Karpas-422 (cell line): ENCODE measurements around the gene ZNF563. TPM values are rescaled to one million over a fixed set of nuclear protein-coding genes. Genes with fewer than 3 reads are reported as not detected.
A peak's percentile ranks its signal among the peaks of the same experiment; 100 is the strongest.
"Not testable (repeated sequence)": the region's sequence is repeated elsewhere in the genome, so short reads cannot be mapped to it uniquely, and the experiment has no call there.

ENCODE experiments used
- DNase-seq: peaks from one replicate; pipeline ENCODE4 v3.0.0-alpha.2; 2015
- H2AFZ ChIP-seq: fragments of 200-600 bp; sonication (generic); 2 replicates; pipeline ENCODE4 v1.6.1; 2014; ENCODE audit warnings: antibody characterized with exemption, low read length, mixed read lengths
- H3K27ac ChIP-seq: fragments of 200-600 bp; sonication (generic); 2 replicates; pipeline ENCODE4 v1.5.1; 2014; ENCODE audit warnings: mild to moderate bottlenecking, low read length, moderate library complexity
- H3K27me3 ChIP-seq: fragments of 200-600 bp; sonication (generic); 2 replicates; pipeline ENCODE4 v1.6.1; 2014; ENCODE audit warnings: low read length, mixed read lengths
- H3K36me3 ChIP-seq: fragments of 200-600 bp; sonication (generic); 2 replicates; pipeline ENCODE4 v1.6.1; 2014; ENCODE audit warnings: low read length, mixed read lengths; ENCODE audit not compliant: insufficient read depth
- H3K4me1 ChIP-seq: fragments of 200-600 bp; sonication (generic); 2 replicates; pipeline ENCODE4 v1.6.1; 2014; ENCODE audit warnings: mild to moderate bottlenecking, low read length, mixed read lengths
- H3K4me2 ChIP-seq: fragments of 200-600 bp; sonication (generic); 2 replicates; pipeline ENCODE4 v1.6.1; 2014; ENCODE audit warnings: low read length, low read depth, mild to moderate bottlenecking; ENCODE audit not compliant: poor library complexity, severe bottlenecking
- H3K4me3 ChIP-seq: fragments of 200-600 bp; sonication (generic); 2 replicates; pipeline ENCODE4 v1.5.1; 2014; ENCODE audit warnings: mild to moderate bottlenecking, antibody characterized with exemption, low read length, mixed read lengths
- H3K79me2 ChIP-seq: fragments of 200-600 bp; sonication (generic); 2 replicates; pipeline ENCODE4 v1.6.1; 2014; ENCODE audit warnings: mild to moderate bottlenecking, low read length, mixed read lengths
- H3K9ac ChIP-seq: fragments of 200-600 bp; sonication (generic); 2 replicates; pipeline ENCODE4 v1.6.0; 2014; ENCODE audit warnings: low read length
- H3K9me2 ChIP-seq: fragments of 200-600 bp; sonication (generic), shearing (Covaris generic); replicated peaks from 2 replicates; pipeline ENCODE4 v1.6.0; 2014; ENCODE audit warnings: mild to moderate bottlenecking, low read length, moderate library complexity; ENCODE audit not compliant: insufficient read depth
- H3K9me3 ChIP-seq: fragments of 300-700, 200-600 bp; sonication (generic); 2 replicates; pipeline ENCODE4 v1.6.1; 2014; ENCODE audit warnings: low read length, mixed read lengths
- H4K20me1 ChIP-seq: fragments of 200-600 bp; sonication (generic); 2 replicates; pipeline ENCODE4 v1.6.1; 2014; ENCODE audit warnings: mild to moderate bottlenecking, antibody characterized with exemption, low read length, low read depth; ENCODE audit not compliant: insufficient read depth
- total RNA-seq: library from RNA; depleted of rRNA; stranded (reverse); fragments of >200 nt; shearing (Covaris generic); gene quantifications from 2 replicates; pipeline ENCODE4 v1.2.3, GENCODE V29; 2014; ENCODE audit warnings: low replicate concordance

ZNF563 gene
- total RNA-seq, 1 experiment from 2014 or later, result 6.2 TPM

DNA sequence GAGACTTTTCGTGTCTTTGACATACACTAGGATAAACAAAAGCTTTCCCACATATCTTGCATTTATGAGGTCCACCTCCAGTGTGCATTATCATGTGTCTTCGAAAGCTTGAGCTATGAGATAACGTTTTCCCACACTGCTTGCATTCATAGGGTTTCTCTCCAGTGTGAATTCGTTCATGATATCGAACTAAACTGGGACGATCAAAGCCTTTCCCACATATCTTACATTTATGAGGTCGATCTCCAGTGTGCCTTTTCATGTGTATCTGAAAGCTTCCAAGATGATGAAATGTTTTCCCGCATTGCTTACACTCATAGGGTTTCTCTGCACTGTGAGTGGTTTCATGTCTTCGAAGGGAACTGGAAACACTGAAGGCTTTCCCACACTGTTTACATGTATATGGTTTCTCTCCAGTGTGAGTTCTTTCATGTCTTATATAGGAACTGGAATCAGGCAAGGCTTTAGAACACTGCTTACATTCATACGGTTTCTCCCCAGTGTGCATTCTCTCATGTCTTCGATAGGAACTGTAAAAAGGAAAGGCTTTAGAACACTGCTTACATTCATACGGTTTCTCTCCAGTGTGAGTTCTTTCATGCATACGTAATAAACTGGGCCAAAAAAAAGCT lies 14.5 kb downstream of the ZNF563 start:
- Histone ChIP-seq H3K4me1 (no peaks in the 10 kb centered on the region), H3K4me3 (no peak overlapping the region), H3K36me3 (peaks cover 53% of the 10 kb centered on the region), H3K9ac (no peak overlapping the region), H3K9me2 (no peaks in the 10 kb centered on the region), H3K27ac (no peak overlapping the region), H3K4me2 (no peak overlapping the region), H3K79me2 (peaks cover 4% of the 10 kb centered on the region; the same call in 1 of the 2 replicates), H3K27me3 (no peaks in the 10 kb centered on the region), H3K9me3 (peaks cover 20% of the 10 kb centered on the region), H2AFZ (no peak overlapping the region), H4K20me1 (no peaks in the 10 kb centered on the region)
- DNase-seq, result no peak

DNA sequence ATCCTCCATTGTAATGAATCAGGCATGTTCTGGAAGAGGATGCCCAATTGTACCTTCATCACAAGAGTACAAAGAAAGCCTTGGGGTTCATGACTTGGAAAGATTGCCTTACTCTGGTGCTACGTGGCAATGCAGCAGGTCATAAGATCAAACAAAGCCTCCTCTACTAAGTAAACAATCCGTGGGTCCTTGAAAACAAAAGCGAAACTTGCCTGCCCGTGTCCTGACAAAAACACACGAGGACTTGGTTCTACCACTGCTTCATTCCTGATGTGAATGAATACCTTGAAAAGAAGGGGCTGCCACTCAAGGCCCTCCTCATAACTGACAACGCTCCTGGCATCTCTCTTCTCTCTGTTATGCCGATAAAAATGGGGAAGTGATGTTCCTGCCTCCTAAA lies 18.9 kb downstream of the ZNF563 start:
- no peaks in the 10 kb centered on the region for H4K20me1 ChIP-seq
- peaks cover 9% of the 10 kb centered on the region for H3K9me3 ChIP-seq
- DNase-seq, result no peak
- H3K4me2 ChIP-seq, result no peak overlapping the region
- H3K79me2 ChIP-seq, result no peaks in the 10 kb centered on the region
- H3K27ac ChIP-seq, result no peak overlapping the region
- H3K9me2 ChIP-seq, result no peaks in the 10 kb centered on the region
- H3K4me1 ChIP-seq, result no peaks in the 10 kb centered on the region
- no peak overlapping the region for H3K4me3 ChIP-seq
- H3K36me3 ChIP-seq, result peaks cover 23% of the 10 kb centered on the region
- H3K27me3 ChIP-seq, result no peaks in the 10 kb centered on the region
- H2AFZ ChIP-seq, result no peak overlapping the region
- no peak overlapping the region for H3K9ac ChIP-seq

DNA sequence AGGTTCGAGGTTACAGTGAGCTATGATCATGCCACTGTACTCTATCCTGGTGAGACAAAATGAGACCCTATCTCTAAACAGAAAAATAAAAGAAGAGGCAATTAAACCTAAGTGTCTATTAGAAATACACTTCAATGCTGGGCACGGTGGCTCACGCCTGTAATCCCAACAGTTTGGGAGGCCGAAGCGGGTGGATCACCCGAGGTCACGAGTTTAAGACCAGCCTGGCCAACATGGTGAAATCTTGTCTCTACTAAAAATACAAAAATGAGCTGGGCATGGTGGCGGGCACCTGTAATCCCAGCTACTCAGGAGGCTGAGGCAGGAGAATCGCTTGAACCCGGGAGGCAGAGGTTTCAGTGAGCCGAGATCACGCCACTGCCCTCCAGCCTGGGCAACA lies 24.5 kb downstream of the ZNF563 start:
- not testable (repeated sequence) for H3K4me2 ChIP-seq, H3K79me2 ChIP-seq, H3K27me3 ChIP-seq, H3K36me3 ChIP-seq, H3K9ac ChIP-seq, H4K20me1 ChIP-seq, H3K9me3 ChIP-seq, DNase-seq, H3K4me3 ChIP-seq, H3K4me1 ChIP-seq, H3K27ac ChIP-seq, H2AFZ ChIP-seq, H3K9me2 ChIP-seq

DNA sequence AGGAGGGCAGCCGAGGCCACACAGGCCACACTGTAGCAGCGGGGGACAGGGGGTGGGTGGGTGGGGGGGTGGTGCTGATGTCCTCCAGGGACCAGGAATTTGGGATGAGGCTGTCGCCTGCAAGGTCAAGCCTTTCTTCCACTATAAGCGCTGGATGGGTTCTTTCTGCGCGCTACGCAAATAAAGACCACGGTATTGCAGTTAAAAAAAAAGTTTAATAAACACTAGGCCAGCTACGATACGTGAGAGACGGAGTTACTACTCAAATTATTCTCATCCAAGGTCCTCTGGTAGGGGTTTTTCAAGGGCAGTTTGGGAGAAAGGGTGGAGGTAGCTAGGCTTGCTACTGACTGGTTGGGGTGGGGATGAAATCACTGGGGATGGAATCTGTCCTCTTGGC lies 38.2 kb downstream of the ZNF563 start:
- peaks cover 14% of the 10 kb centered on the region for H3K36me3 ChIP-seq
- H3K27me3 ChIP-seq, result no peaks in the 10 kb centered on the region
- H3K9me2 ChIP-seq, result no peaks in the 10 kb centered on the region
- no peak overlapping the region for H3K27ac ChIP-seq
- no peaks in the 10 kb centered on the region for H3K9me3 ChIP-seq
- H3K79me2 ChIP-seq, result peaks cover 40% of the 10 kb centered on the region
- H3K9ac ChIP-seq, result peak overlapping the region; percentile 89
- peak overlapping the region; percentile 89 for H3K4me3 ChIP-seq
- H2AFZ ChIP-seq, result no peak overlapping the region
- H4K20me1 ChIP-seq, result no peaks in the 10 kb centered on the region
- H3K4me2 ChIP-seq, result peak overlapping the region; percentile 92
- no peak for DNase-seq
- H3K4me1 ChIP-seq, result peaks cover 11% of the 10 kb centered on the region

DNA sequence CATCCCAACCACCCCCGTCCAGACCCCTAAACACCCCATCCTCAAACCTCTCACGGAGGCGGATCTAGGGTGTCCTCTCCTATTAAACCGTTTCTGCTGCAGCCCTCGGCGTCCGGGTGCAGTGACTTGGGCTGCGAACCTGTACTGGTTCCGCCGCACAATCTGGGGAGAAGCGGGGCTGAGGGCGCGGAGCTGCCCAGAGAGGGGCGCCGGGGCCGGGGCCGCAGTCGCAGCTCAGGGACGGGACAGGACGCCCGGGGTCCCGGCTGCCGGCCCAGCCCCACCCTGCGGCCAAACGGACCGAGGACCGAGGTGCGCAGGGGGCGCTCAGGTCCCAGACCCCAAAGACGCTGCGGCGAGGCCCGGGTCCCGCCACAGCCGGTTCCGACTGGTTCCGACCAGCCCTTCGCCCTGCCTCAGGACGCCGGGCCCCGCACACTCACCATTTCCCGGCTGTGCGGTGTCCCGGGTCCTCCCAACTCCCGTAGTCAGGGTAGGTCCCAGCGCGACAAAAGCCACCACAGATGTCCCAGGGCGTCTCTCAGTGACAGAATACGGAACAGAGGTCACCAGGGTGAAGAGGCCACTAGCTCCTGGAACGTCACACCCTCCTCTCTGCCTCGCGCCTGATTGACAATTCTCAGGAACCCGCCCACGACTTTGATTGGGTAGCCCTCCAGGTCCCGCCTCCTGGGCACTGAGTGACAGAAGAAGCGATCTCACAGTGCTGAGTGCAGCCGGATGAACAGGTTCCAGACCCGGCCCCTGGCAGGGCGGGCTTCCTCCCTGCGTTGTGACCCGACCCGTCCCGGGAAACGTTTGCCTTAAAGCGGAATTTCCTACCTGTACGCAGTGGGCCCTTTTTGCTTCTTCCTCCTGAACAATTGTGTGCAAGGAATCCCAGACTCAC lies 38.9 kb downstream of the ZNF563 start, which contains the start of gene ZNF44:
Gene ZNF44 (minus strand): TSS at position 635 of the 910 bp plus-strand sequence. CDS start 189 bp downstream, at position 446.
- Histone ChIP-seq H3K36me3 (peaks cover 17% of the 10 kb centered on the region), H2AFZ (no peak within 1 kb of the TSS), H3K4me3 (peak within 1 kb of the TSS; percentile 89)

DNA sequence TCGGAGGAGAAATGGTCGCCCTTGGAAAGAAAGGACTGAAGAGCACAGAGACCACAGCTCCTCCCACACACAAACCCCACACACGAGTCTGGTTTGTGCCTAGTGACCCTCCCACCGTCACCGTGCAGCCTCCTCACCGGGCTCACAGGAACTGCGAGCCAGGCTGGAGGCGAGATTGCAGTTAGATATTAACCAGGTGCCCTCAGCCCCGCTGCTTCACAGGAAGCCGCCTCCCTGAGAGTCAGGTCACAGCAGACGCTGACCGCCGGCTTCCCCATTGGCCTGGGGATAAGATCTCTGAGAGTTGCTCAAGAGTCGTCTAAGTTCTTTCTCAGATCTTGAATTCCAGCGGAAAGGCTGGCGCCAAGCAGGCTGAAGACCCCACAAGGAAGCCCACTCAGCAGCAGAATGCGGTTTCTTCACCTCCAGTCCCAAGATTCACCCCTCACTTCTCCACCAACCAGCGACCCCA lies 39.6 kb downstream of the ZNF563 start:
- peaks cover 15% of the 10 kb centered on the region for H3K4me1 ChIP-seq
- H3K9ac ChIP-seq, result peak overlapping the region; percentile 89
- peak overlapping the region; percentile 89 for H3K4me3 ChIP-seq
- H3K27me3 ChIP-seq, result no peaks in the 10 kb centered on the region
- H3K9me3 ChIP-seq, result no peaks in the 10 kb centered on the region
- peak overlapping the region; percentile 54 for H3K27ac ChIP-seq
- peaks cover 24% of the 10 kb centered on the region for H3K36me3 ChIP-seq
- peaks cover 52% of the 10 kb centered on the region for H3K79me2 ChIP-seq
- no peak overlapping the region for H2AFZ ChIP-seq
- peak overlapping the region; percentile 92 for H3K4me2 ChIP-seq
- H4K20me1 ChIP-seq, result no peaks in the 10 kb centered on the region
- DNase-seq, result peak; percentile 90
- H3K9me2 ChIP-seq, result no peaks in the 10 kb centered on the region

More for the DNA sequence above, 38.9 kb downstream of the ZNF563 start, which contains the start of gene ZNF44:
- Histone ChIP-seq H3K27me3 (no peaks in the 10 kb centered on the region), H3K4me2 (peak within 1 kb of the TSS; percentile 92), H3K9ac (peak within 1 kb of the TSS; percentile 89), H3K27ac (peak within 1 kb of the TSS; percentile 54), H4K20me1 (no peaks in the 10 kb centered on the region), H3K79me2 (peaks cover 45% of the 10 kb centered on the region), H3K9me3 (no peaks in the 10 kb centered on the region), H3K4me1 (peaks cover 11% of the 10 kb centered on the region), H3K9me2 (no peaks in the 10 kb centered on the region)
- peak; percentile 99 for DNase-seq

DNA sequence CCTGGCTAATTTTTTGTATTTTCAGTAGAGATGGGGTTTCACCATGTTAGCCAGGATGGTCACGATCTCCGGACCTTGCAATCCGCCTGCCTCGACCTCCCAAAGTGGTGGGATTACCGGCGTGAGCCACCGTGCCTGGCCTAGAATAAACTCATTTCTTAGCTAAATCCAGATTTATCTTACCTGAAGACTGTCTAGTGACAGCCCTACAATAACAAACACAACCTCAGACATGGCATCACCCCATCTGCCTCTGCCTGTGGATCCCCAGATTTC lies 43.7 kb downstream of the ZNF563 start:
- H3K9me3 ChIP-seq, result peaks cover 6% of the 10 kb centered on the region
- peaks cover 47% of the 10 kb centered on the region for H3K36me3 ChIP-seq
- H3K4me2 ChIP-seq, result no peak overlapping the region
- H3K79me2 ChIP-seq, result peaks cover 84% of the 10 kb centered on the region
- no peaks in the 10 kb centered on the region for H4K20me1 ChIP-seq
- H2AFZ ChIP-seq, result no peak overlapping the region
- no peak overlapping the region for H3K27ac ChIP-seq
- H3K9ac ChIP-seq, result no peak overlapping the region
- DNase-seq, result no peak
- no peaks in the 10 kb centered on the region for H3K27me3 ChIP-seq
- H3K9me2 ChIP-seq, result no peaks in the 10 kb centered on the region
- H3K4me1 ChIP-seq, result peaks cover 11% of the 10 kb centered on the region
- H3K4me3 ChIP-seq, result no peak overlapping the region

DNA sequence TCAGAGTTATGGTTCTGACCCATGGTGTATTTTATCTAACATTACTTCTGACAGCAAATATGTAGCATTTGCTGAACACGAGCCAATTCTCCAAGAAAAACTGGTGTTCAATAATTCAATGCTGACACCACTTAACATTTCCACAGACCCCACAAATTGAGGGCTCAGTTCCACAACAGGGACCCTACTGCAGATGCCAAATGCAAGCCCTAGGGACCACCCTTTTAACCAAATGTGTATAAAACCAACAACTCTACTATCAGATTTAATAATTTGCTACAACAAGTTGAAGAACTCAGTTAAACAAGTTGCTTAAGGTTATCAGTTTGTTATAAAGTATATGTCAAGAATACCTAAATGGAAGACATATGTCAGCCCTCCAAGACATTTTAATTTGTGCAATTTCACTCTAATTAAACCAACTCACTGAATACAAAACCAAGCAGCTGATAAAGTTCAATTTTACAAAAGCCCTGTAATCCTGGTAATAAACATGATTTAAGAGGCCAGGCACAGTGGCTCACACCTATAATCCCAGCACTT lies 45.4 kb downstream of the ZNF563 start:
- Histone ChIP-seq H3K4me2 (no peak overlapping the region), H3K27ac (no peak overlapping the region), H3K4me1 (peaks cover 5% of the 10 kb centered on the region), H3K9ac (no peak overlapping the region), H4K20me1 (no peaks in the 10 kb centered on the region), H2AFZ (no peak overlapping the region), H3K27me3 (no peaks in the 10 kb centered on the region), H3K9me2 (no peaks in the 10 kb centered on the region), H3K79me2 (peaks cover 85% of the 10 kb centered on the region), H3K9me3 (peaks cover 6% of the 10 kb centered on the region), H3K4me3 (no peak overlapping the region), H3K36me3 (peaks cover 57% of the 10 kb centered on the region)
- no peak for DNase-seq
